WTC11 (cell line): ENCODE results near the gene GP9. TPM values are rescaled to one million over a fixed set of nuclear protein-coding genes. Genes with fewer than 3 reads are reported as not detected.

Source experiments
- ATAC-seq: fragments of 200-7000 bp; cut with Tn5 transposase; 2 replicates; pipeline ENCODE4 v1.10.0; 2021; ENCODE audit warnings: mild to moderate bottlenecking, moderate library complexity
- CTCF ChIA-PET: fragments of 300-600 bp; sonication (Branson Sonifier 250); formaldehyde crosslinking; loops from one replicate; lab custom pipeline; 2021; ENCODE audit warnings: antibody characterized with exemption; lab: Charles Lee
- POLR2A ChIA-PET: fragments of 350-600 bp; sonication (Branson Sonifier 250); formaldehyde crosslinking; loops from one replicate; lab custom pipeline; 2021; ENCODE audit warnings: antibody characterized with exemption; lab: Charles Lee
- DNase-seq: peaks from one replicate; pipeline ENCODE4 v3.0.0; 2021; ENCODE audit warnings: low spot score
- H3K27ac Mint-ChIP-seq: 2 replicates; pipeline ENCODE4 v1.8.0; 2021; ENCODE audit warnings: mixed read lengths
- H3K27me3 Mint-ChIP-seq: 2 replicates; pipeline ENCODE4 v1.8.0; 2021; ENCODE audit warnings: low read depth, mild to moderate bottlenecking, moderate library complexity, mixed read lengths
- H3K36me3 Mint-ChIP-seq: 2 replicates; pipeline ENCODE4 v1.8.0; 2021; ENCODE audit warnings: mixed read lengths
- H3K4me1 Mint-ChIP-seq: 2 replicates; pipeline ENCODE4 v1.8.0; 2022; ENCODE audit warnings: mixed read lengths
- H3K4me3 Mint-ChIP-seq: 2 replicates; pipeline ENCODE4 v1.8.0; 2021; ENCODE audit warnings: mild to moderate bottlenecking, moderate library complexity, mixed read lengths
- H3K9me3 Mint-ChIP-seq: 2 replicates; pipeline ENCODE4 v1.8.0; 2021; ENCODE audit warnings: mixed read lengths
- ARID4B ChIP-seq: sonication (generic); formaldehyde crosslinking; IDR thresholded peaks from 2 replicates; pipeline ENCODE4 v1.8.0; 2023; ENCODE audit warnings: missing genetic modification reagents, mild to moderate bottlenecking, borderline replicate concordance
- ATF2 ChIP-seq: sonication (generic); formaldehyde crosslinking; IDR thresholded peaks from 2 replicates; pipeline ENCODE4 v1.8.1; 2022; ENCODE audit warnings: low read depth, missing genetic modification reagents, borderline replicate concordance
- CREM ChIP-seq: sonication (generic); formaldehyde crosslinking; IDR thresholded peaks from 2 replicates; pipeline ENCODE4 v1.8.1; 2022; ENCODE audit warnings: mild to moderate bottlenecking, missing genetic modification reagents, moderate library complexity
- E2F1 ChIP-seq: sonication (generic); formaldehyde crosslinking; IDR thresholded peaks from 2 replicates; pipeline ENCODE4 v1.8.0; 2022; ENCODE audit warnings: mild to moderate bottlenecking, missing genetic modification reagents
- FOXJ3 ChIP-seq: sonication (generic); formaldehyde crosslinking; IDR thresholded peaks from 2 replicates; pipeline ENCODE4 v1.9.0; 2021; ENCODE audit warnings: missing genetic modification reagents, mild to moderate bottlenecking, borderline replicate concordance
- FOXP4 ChIP-seq: sonication (generic); formaldehyde crosslinking; IDR thresholded peaks from 2 replicates; pipeline ENCODE4 v1.8.0; 2022; ENCODE audit warnings: mild to moderate bottlenecking, missing genetic modification reagents
- GRHL2 ChIP-seq: fragments of 250-450 bp; sonication (Bioruptor Pico); IDR thresholded peaks from 2 replicates; pipeline ENCODE4 v1.8.0; 2022; ENCODE audit warnings: mild to moderate bottlenecking, moderate library complexity; ENCODE audit not compliant: insufficient replicate concordance, severe bottlenecking
- IRF1 ChIP-seq: sonication (generic); formaldehyde crosslinking; IDR thresholded peaks from 2 replicates; pipeline ENCODE4 v1.8.0; 2023; ENCODE audit warnings: missing genetic modification reagents
- JAZF1 ChIP-seq: fragments of 250-450 bp; sonication (Bioruptor Pico); IDR thresholded peaks from 2 replicates; pipeline ENCODE4 v1.9.0; 2021; ENCODE audit warnings: moderate library complexity, mild to moderate bottlenecking, inconsistent platforms
- JUN ChIP-seq: sonication (generic); formaldehyde crosslinking; IDR thresholded peaks from 2 replicates; pipeline ENCODE4 v1.8.0; 2023; ENCODE audit warnings: mild to moderate bottlenecking, missing genetic modification reagents
- MLX ChIP-seq: sonication (generic); formaldehyde crosslinking; IDR thresholded peaks from 2 replicates; pipeline ENCODE4 v1.8.1; 2023; ENCODE audit warnings: mild to moderate bottlenecking, missing genetic modification reagents, moderate library complexity
- NR1H2 ChIP-seq: sonication (generic); formaldehyde crosslinking; IDR thresholded peaks from 2 replicates; pipeline ENCODE4 v1.9.0; 2021; ENCODE audit warnings: mild to moderate bottlenecking, moderate library complexity, missing genetic modification reagents
- NR2C2 ChIP-seq: sonication (generic); formaldehyde crosslinking; IDR thresholded peaks from 2 replicates; pipeline ENCODE4 v1.8.0; 2022; ENCODE audit warnings: mild to moderate bottlenecking, missing genetic modification reagents
- RORB ChIP-seq: fragments of 250-450 bp; sonication (Bioruptor Pico); IDR thresholded peaks from 2 replicates; pipeline ENCODE4 v1.9.0; 2021; ENCODE audit warnings: mild to moderate bottlenecking
- TCF7 ChIP-seq: sonication (generic); formaldehyde crosslinking; IDR thresholded peaks from 2 replicates; pipeline ENCODE4 v1.8.0; 2022; ENCODE audit warnings: mild to moderate bottlenecking, low read depth, missing genetic modification reagents, moderate library complexity
- ZNF121 ChIP-seq: sonication (generic); formaldehyde crosslinking; IDR thresholded peaks from 2 replicates; pipeline ENCODE4 v1.8.0; 2023; ENCODE audit warnings: missing genetic modification reagents
- ZNF138 ChIP-seq: sonication (generic); formaldehyde crosslinking; conservative IDR thresholded peaks from 2 replicates; pipeline ENCODE4 v1.8.1; 2022; ENCODE audit warnings: mild to moderate bottlenecking, moderate library complexity, missing genetic modification reagents
- ZNF281 ChIP-seq: sonication (generic); formaldehyde crosslinking; IDR thresholded peaks from 2 replicates; pipeline ENCODE4 v1.8.0; 2023; ENCODE audit warnings: mild to moderate bottlenecking, missing genetic modification reagents
- total RNA-seq: library from RNA; stranded (reverse); gene quantifications from 3 replicates; pipeline ENCODE4 v1.2.3, GENCODE V29; 2021

GP9 gene
- total RNA-seq, 1 experiment from 2014 or later: not detected

GRCh38 chr3:129059311-129059958, 1.1 kb upstream of the GP9 start (continued):
- TF ChIP-seq ZNF281 (CRISPR knock-in tag) (no peak), IRF1 (CRISPR knock-in tag) (no peak)

GRCh38 chr3:129061023-129061887, 676 bp downstream of the GP9 start:
- no peaks in the 10 kb centered on the region for H3K36me3 Mint-ChIP-seq
- POLR2A ChIA-PET: no interaction called here
- peaks cover 5% of the 10 kb centered on the region for H3K27me3 Mint-ChIP-seq
- no peak for ATAC-seq
- H3K27ac Mint-ChIP-seq: no peak overlapping the region
- CTCF ChIA-PET: interaction anchor here (1.7 kb wide), 1 partner anchor 8 kb away, joined by 6 read pairs; no protein-coding TSS in a partner anchor
- no peaks in the 10 kb centered on the region for H3K4me1 Mint-ChIP-seq
- DNase-seq: no peak
- H3K9me3 Mint-ChIP-seq: no peaks in the 10 kb centered on the region
- H3K4me3 Mint-ChIP-seq: no peak overlapping the region
- no peak for TF ChIP-seq ZNF121 (CRISPR knock-in tag)
- no peak for TF ChIP-seq NR1H2 (CRISPR knock-in tag)
- no peak for TF ChIP-seq GRHL2 (CRISPR knock-in tag)
- no peak for TF ChIP-seq TCF7 (CRISPR knock-in tag)
- TF ChIP-seq CREM (CRISPR knock-in tag): no peak
- TF ChIP-seq ZNF138 (CRISPR knock-in tag): no peak
- no peak for TF ChIP-seq ARID4B (CRISPR knock-in tag)
- TF ChIP-seq FOXP4 (CRISPR knock-in tag): no peak
- TF ChIP-seq JAZF1 (CRISPR knock-in tag): no peak
- no peak for TF ChIP-seq E2F1 (CRISPR knock-in tag)
- no peak for TF ChIP-seq NR2C2 (CRISPR knock-in tag)
- no peak for TF ChIP-seq ATF2
- TF ChIP-seq RORB (CRISPR knock-in tag): no peak
- no peak for TF ChIP-seq FOXJ3 (CRISPR knock-in tag)
- TF ChIP-seq JUN (CRISPR knock-in tag): no peak
- TF ChIP-seq MLX (CRISPR knock-in tag): no peak
